ENCODE measurements around the gene FAM118B.
"Not testable (repeated sequence)": the region's sequence is repeated elsewhere in the genome, so short reads cannot be mapped to it uniquely, and the experiment has no call there.

FAM118B gene

GRCh38 chr11:126219547-126219946 lies 8.0 kb downstream of the FAM118B start:
- DNase-seq: no peak

GRCh38 chr11:126224647-126225294 lies 13.2 kb downstream of the FAM118B start:
- no peak for DNase-seq

GRCh38 chr11:126225295-126225665 lies 13.7 kb downstream of the FAM118B start:
- DNase-seq: no peak

- no peak for DNase-seq
Measured at GRCh38 chr11:126226334-126227084, 14.9 kb downstream of the FAM118B start.

GRCh38 chr11:126229858-126230540 lies 18.4 kb downstream of the FAM118B start:
- no peak for DNase-seq

- no peak for DNase-seq
Measured at GRCh38 chr11:126231725-126232459, 20.3 kb downstream of the FAM118B start.

- DNase-seq: no peak
Measured at GRCh38 chr11:126232683-126233082, 21.1 kb downstream of the FAM118B start.

- DNase-seq: no peak
Measured at GRCh38 chr11:126233391-126233790, 21.8 kb downstream of the FAM118B start.

GRCh38 chr11:126246636-126247035 lies 35.1 kb downstream of the FAM118B start:
- no peak for DNase-seq

GRCh38 chr11:126253265-126253664 lies 41.7 kb downstream of the FAM118B start:
- DNase-seq: no peak

- no peak for DNase-seq
Measured at GRCh38 chr11:126254819-126255218, 43.2 kb downstream of the FAM118B start.

- DNase-seq: not testable (repeated sequence)
Measured at GRCh38 chr11:126255507-126255906, 43.9 kb downstream of the FAM118B start.

- no peak for DNase-seq
Measured at GRCh38 chr11:126256216-126256615, 44.6 kb downstream of the FAM118B start.

GRCh38 chr11:126257144-126257543 lies 45.6 kb downstream of the FAM118B start:
- DNase-seq: no peak

- DNase-seq: no peak
Measured at GRCh38 chr11:126257764-126258163, 46.2 kb downstream of the FAM118B start.

- DNase-seq: no peak
Measured at GRCh38 chr11:126262216-126262615, 50.6 kb downstream of the FAM118B start.

GRCh38 chr11:126263489-126263888 lies 51.9 kb downstream of the FAM118B start:
- no peak for DNase-seq

- DNase-seq: no peak
Measured at GRCh38 chr11:126265811-126266210, 54.2 kb downstream of the FAM118B start.

GRCh38 chr11:126267650-126268049 lies 56.1 kb downstream of the FAM118B start:
- DNase-seq: no peak

- no peak for DNase-seq
Measured at GRCh38 chr11:126268361-126268707, 56.8 kb downstream of the FAM118B start.

GRCh38 chr11:126268708-126269579 lies 57.4 kb downstream of the FAM118B start, which contains the start of the genes FOXRED1 and SRPRA:
Gene FOXRED1 (plus strand): TSS chr11:126269154. CDS start chr11:126269207, 53 bp downstream.
Gene SRPRA (minus strand): TSS chr11:126268895. CDS start chr11:126268804, 91 bp downstream.
- DNase-seq: peak; percentile 99

- no peak for DNase-seq
Measured at GRCh38 chr11:126277322-126277721, 65.7 kb downstream of the FAM118B start.

All from stimulated activated CD4-positive, alpha-beta T cell treated with anti-CD3 and anti-CD28 coated beads, Interleukin-12 subunit alpha, Interleukin-12 subunit beta, amount 100 ng/mL, for 4 hours (primary cell).